ENCODE data around the gene XAF1. TPM values are rescaled to one million over a fixed set of nuclear protein-coding genes. Genes with fewer than 3 reads are reported as not detected.
A peak's percentile ranks its signal among the peaks of the same experiment; 100 is the strongest.
"Not testable (repeated sequence)": the region's sequence is repeated elsewhere in the genome, so short reads cannot be mapped to it uniquely, and the experiment has no call there.

The XAF1 gene
- total RNA-seq, 1 donor from 2014 or later, result 11.5 TPM

- peak; percentile 75 for DNase-seq (ENCODE audit: low read depth, low spot score)
Observed at GRCh38 chr17:6753006-6753445, 2.8 kb upstream of the XAF1 start.

- DNase-seq (ENCODE audit: low read depth, low spot score), result no peak
Observed at GRCh38 chr17:6753546-6753945, 2.3 kb upstream of the XAF1 start.

DNA sequence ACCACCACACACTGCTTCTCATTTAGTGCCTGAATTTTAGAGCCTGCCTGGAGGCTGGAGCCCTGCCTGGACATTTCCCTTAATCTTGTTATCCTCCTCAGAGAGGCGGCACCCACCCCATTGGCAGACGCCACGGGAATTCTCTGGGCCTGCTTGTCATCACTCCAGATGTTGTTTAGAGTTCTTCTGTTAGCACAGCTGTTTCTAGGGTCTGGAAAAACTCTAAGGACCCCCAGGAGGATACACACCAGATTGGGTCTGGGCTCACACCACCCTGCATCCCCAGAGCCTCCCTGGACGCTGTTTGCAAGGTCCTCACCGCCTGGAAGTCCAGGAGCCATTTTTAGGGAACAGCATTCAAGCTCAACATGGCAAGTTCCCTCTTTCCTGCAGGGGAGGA is 565 bp upstream of the XAF1 start:
- DNase-seq (ENCODE audit: low read depth, low spot score), result no peak

- DNase-seq (ENCODE audit: low read depth, low spot score), result no peak
Observed at GRCh38 chr17:6756425-6757031, 682 bp downstream of the XAF1 start.

DNA sequence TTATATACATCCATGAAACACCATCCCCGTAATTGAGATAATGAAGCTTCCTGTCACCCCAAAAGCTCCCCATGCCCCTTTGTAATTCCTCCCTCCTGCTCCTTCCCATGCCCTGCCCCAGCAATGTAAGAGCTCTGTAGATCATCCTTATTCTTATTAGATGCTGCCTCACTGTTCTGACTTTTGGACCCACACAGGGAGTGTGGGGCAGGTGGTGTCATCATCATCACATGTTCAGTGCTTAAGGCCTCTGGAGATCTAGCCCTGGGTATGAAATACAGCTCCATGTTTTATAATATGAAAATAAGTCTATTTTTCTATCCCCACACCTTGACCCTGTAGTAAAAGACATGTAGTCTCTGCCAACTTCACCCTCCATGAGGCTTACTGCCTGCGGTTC is 1.9 kb downstream of the XAF1 start:
- DNase-seq (ENCODE audit: low read depth, low spot score), result no peak

DNA sequence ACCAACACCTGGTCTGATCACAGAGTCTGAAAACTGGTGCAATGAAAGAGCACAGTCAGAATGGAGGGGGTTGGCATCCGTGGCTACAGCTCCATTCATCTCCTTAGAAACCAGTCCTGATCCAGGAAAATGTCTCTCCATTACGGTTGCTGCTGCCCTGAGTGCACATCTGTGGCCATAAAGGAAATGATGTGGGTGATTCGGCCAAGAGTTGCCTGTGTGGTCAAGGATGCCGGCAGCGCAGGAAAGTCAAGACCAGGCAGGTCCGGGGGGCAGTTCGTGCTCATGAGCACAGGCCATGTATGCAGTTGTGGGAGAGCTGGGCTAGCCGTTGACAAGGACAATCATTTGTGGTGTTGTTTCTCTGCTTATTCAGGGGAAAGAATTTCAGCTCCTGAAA is 5.9 kb downstream of the XAF1 start:
- no peak for DNase-seq (ENCODE audit: low read depth, low spot score)

GRCh38 chr17:6768447-6768846 is 12.6 kb downstream of the XAF1 start:
- DNase-seq (ENCODE audit: low read depth, low spot score), result no peak

- no peak for DNase-seq (ENCODE audit: low read depth, low spot score)
Observed at GRCh38 chr17:6772016-6772415, 16.2 kb downstream of the XAF1 start.

- not testable (repeated sequence) for DNase-seq (ENCODE audit: low read depth, low spot score)
Observed at GRCh38 chr17:6774906-6775305, 19.1 kb downstream of the XAF1 start.

GRCh38 chr17:6775871-6776405 is 20.1 kb downstream of the XAF1 start, which contains the start of gene FBXO39:
FBXO39 (plus strand) TSS chr17:6776215; CDS start chr17:6779869, 3,654 bp downstream.
- no peak for DNase-seq (ENCODE audit: low read depth, low spot score)

GRCh38 chr17:6779411-6779810 is 23.6 kb downstream of the XAF1 start:
- DNase-seq (ENCODE audit: low read depth, low spot score), result no peak

DNA sequence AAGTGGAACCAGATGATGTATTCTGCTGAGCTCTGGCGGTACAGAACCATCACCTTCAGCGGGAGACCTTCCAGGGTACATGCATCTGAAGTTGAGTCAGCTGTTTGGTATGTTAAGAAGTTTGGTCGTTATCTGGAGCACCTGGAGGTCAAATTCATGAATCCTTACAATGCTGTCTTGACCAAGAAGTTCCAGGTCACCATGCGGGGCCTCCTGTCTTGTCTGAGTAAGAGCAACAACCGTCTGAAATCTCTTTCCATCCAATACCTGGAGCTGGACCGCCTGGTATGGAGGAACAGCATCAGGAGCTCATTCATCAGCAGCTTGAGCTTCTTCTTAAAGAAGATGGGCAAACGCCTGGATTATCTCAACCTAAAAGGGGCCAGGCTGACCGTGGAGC is 24.2 kb downstream of the XAF1 start:
- DNase-seq (ENCODE audit: low read depth, low spot score), result no peak

GRCh38 chr17:6780886-6781285 is 25.0 kb downstream of the XAF1 start:
- no peak for DNase-seq (ENCODE audit: low read depth, low spot score)

GRCh38 chr17:6782244-6782643 is 26.4 kb downstream of the XAF1 start:
- DNase-seq (ENCODE audit: low read depth, low spot score), result no peak

DNA sequence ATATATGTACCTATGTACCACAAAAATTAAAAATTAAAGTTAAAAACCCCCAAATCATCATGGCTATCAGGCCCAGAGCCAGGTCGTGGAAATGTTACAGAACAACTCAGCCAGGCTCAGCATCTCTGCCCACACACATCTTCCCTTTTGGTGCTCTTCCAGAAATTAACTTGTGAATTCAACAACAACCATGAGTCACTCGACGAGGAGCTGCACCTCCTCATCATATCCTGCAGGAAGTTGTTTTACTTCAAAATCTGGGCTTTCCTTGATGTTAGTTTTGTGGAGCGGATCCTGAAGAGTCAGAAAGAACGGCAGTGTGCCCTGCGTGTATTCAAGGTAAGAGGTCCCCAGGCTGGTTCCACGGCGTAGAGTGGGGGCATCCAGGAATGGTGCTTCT is 30.8 kb downstream of the XAF1 start:
- peak; percentile 45 for DNase-seq (ENCODE audit: low read depth, low spot score)

GRCh38 chr17:6787081-6787693 is 31.3 kb downstream of the XAF1 start:
- no peak for DNase-seq (ENCODE audit: low read depth, low spot score)

GRCh38 chr17:6789146-6789545 is 33.3 kb downstream of the XAF1 start:
- DNase-seq (ENCODE audit: low read depth, low spot score), result no peak

DNA sequence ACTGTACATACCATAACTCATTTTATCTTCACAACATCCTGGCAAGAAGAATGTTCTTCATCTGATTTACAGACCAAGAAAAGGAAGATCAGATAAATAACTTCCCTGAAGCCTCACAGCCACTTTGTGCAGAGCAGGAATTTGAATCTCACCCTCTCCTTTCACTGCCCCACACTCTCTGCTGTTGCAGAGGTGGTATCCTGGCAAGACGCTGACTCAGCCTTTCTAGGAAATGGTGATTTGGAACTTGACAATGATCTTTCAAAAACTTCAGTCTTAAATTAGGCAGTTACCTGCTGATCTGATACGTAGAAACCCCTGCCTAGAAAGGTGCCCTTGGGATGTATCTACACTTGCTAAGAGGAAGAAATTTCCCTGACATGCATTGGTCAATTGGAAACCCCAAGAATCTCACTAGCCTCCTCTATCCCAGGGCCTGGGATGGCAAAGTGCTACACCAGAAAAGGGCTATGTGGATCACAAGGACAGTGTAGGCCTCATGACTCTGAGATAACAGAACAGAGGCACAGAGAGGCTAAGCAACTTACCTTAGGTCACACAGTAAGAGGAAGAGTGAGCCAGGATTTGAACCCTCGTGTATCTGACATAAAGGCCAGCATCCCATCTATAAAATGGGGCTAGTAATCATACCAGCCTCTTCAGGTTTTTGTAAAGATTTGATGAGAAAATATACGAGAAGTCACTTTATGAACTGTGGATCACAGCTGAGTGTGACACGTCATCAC is 38.1 kb downstream of the XAF1 start:
- no peak for DNase-seq (ENCODE audit: low read depth, low spot score)

- no peak for DNase-seq (ENCODE audit: low read depth, low spot score)
Observed at GRCh38 chr17:6796017-6796886, 40.4 kb downstream of the XAF1 start.

GRCh38 chr17:6796887-6797490 is 41.1 kb downstream of the XAF1 start:
- DNase-seq (ENCODE audit: low read depth, low spot score), result no peak

All from pulmonary artery endothelial cell (primary cell).